ENCODE measurements around the gene RCL1.
"Not testable (repeated sequence)": the region's sequence is repeated elsewhere in the genome, so short reads cannot be mapped to it uniquely, and the experiment has no call there.

The RCL1 gene

GRCh38 chr9:4792572-4793458 lies at the start of gene RCL1:
RCL1 (plus strand) TSS chr9:4792944; CDS start chr9:4793092, 148 bp downstream.
- peak; percentile 92 for DNase-seq

GRCh38 chr9:4743131-4743875 lies 49.4 kb upstream of the RCL1 start:
- DNase-seq: no peak

GRCh38 chr9:4746278-4747030 lies 46.3 kb upstream of the RCL1 start:
- DNase-seq: no peak

- no peak for DNase-seq
Observed at GRCh38 chr9:4748612-4749011, 44.1 kb upstream of the RCL1 start.

GRCh38 chr9:4750023-4750673 lies 42.6 kb upstream of the RCL1 start:
- peak; percentile 62 for DNase-seq

- DNase-seq: not testable (repeated sequence)
Observed at GRCh38 chr9:4754530-4754929, 38.2 kb upstream of the RCL1 start.

GRCh38 chr9:4755026-4755609 lies 37.6 kb upstream of the RCL1 start:
- DNase-seq: no peak

GRCh38 chr9:4756420-4756819 lies 36.3 kb upstream of the RCL1 start:
- no peak for DNase-seq

- DNase-seq: no peak
Observed at GRCh38 chr9:4760122-4760521, 32.6 kb upstream of the RCL1 start.

GRCh38 chr9:4762108-4762885 lies 30.4 kb upstream of the RCL1 start:
- DNase-seq: peak; percentile 55

GRCh38 chr9:4762886-4763541 lies 29.7 kb upstream of the RCL1 start:
- DNase-seq: no peak

- no peak for DNase-seq
Observed at GRCh38 chr9:4764033-4764432, 28.7 kb upstream of the RCL1 start.

GRCh38 chr9:4768681-4769080 lies 24.1 kb upstream of the RCL1 start:
- no peak for DNase-seq

- DNase-seq: peak; percentile 28
Observed at GRCh38 chr9:4769321-4770080, 23.2 kb upstream of the RCL1 start.

- no peak for DNase-seq
Observed at GRCh38 chr9:4771788-4772187, 21.0 kb upstream of the RCL1 start.

GRCh38 chr9:4774209-4774608 lies 18.5 kb upstream of the RCL1 start:
- DNase-seq: no peak

- DNase-seq: not testable (repeated sequence)
Observed at GRCh38 chr9:4774958-4775357, 17.8 kb upstream of the RCL1 start.

- DNase-seq: no peak
Observed at GRCh38 chr9:4780651-4781050, 12.1 kb upstream of the RCL1 start.

- no peak for DNase-seq
Observed at GRCh38 chr9:4781408-4781807, 11.3 kb upstream of the RCL1 start.

GRCh38 chr9:4783191-4783590 lies 9.6 kb upstream of the RCL1 start:
- not testable (repeated sequence) for DNase-seq
